Endothelial cell of umbilical vein (primary cell): Measurements from ENCODE around the gene DECR2. TPM values are rescaled to one million over a fixed set of nuclear protein-coding genes. Genes with fewer than 3 reads are reported as not detected.

Experiments
- BruUV-seq: library from RNA; stranded (reverse); fragments of 400-500 nt; replicated peaks from 2 replicates; lab custom pipeline; 2021; lab: Mats Ljungman, UMichigan
- CTCF ChIA-PET: fragments of 300-600, 350-600 bp; sonication (Branson Sonifier 250); formaldehyde crosslinking; loops from one replicate; lab custom pipeline; 2021; ENCODE audit warnings: antibody characterized with exemption, inconsistent platforms; lab: Charles Lee
- POLR2A ChIA-PET: fragments of 300-600, 350-600 bp; sonication (Branson Sonifier 250); formaldehyde crosslinking; loops from one replicate; lab custom pipeline; 2021; ENCODE audit warnings: antibody characterized with exemption, inconsistent platforms; lab: Charles Lee
- DNase-seq: peaks from one replicate; pipeline ENCODE4 v3.0.0-alpha.2; 2011; ENCODE audit warnings: low read depth, low spot score
- FAIRE-seq: peaks from 2 replicates; lab custom pipeline; 2011; peaks lifted over from hg19 to GRCh38; lab: Jason Lieb, UNC
- H2AFZ ChIP-seq: 2 replicates; pipeline ENCODE4 v1.6.0; 2012; ENCODE audit warnings: low read depth, low read length, control low read depth, inconsistent platforms
- H3K27ac ChIP-seq: 2 replicates; pipeline ENCODE4 v1.5.1; 2011; ENCODE audit warnings: low read depth, mild to moderate bottlenecking, control low read depth, low read length, moderate library complexity; ENCODE audit not compliant: insufficient read depth
- H3K27me3 ChIP-seq, 2 experiments: 2 replicates each; pipeline versions ENCODE4 v1.6.0 to v1.6.1; 2011; ENCODE audit warnings: low read length in 2 of 2, mixed read lengths in 1 of 2; ENCODE audit not compliant: control insufficient read depth in 2 of 2, insufficient read depth in 2 of 2
- H3K36me3 ChIP-seq, 2 experiments: 2 replicates in 1 of 2; 3 replicates in 1 of 2; pipeline ENCODE4 v1.5.1; 2011; ENCODE audit warnings: low read length in 2 of 2, mild to moderate bottlenecking in 1 of 2, moderate library complexity in 1 of 2; ENCODE audit not compliant: control insufficient read depth in 2 of 2, insufficient read depth in 2 of 2; ENCODE audit errors: extremely low read depth in 1 of 2
- H3K4me1 ChIP-seq: 3 replicates; pipeline ENCODE4 v1.5.1; 2011; ENCODE audit warnings: mild to moderate bottlenecking, low read length; ENCODE audit not compliant: control insufficient read depth, insufficient read depth; ENCODE audit errors: extremely low read depth
- H3K4me2 ChIP-seq: 2 replicates; pipeline ENCODE4 v1.6.1; 2011; ENCODE audit warnings: low read length, control low read depth, mixed read lengths; ENCODE audit not compliant: insufficient read depth
- H3K4me3 ChIP-seq, 3 experiments: fragments of 200-600 bp in 1 of 3; sonication (generic), shearing (Covaris generic) in 1 of 3; replicated peaks in 1 of 3; 2 replicates each; pipeline ENCODE4 v1.5.1; 2011 to 2016; ENCODE audit warnings: control low read depth in 3 of 3, low read length in 3 of 3, mild to moderate bottlenecking in 2 of 3, inconsistent platforms in 1 of 3, low read depth in 1 of 3, moderate library complexity in 1 of 3; ENCODE audit not compliant: insufficient read depth in 1 of 3
- H3K79me2 ChIP-seq: 2 replicates; pipeline ENCODE4 v1.6.0; 2012; ENCODE audit warnings: low read length, inconsistent platforms; ENCODE audit not compliant: control insufficient read depth, insufficient read depth
- H3K9ac ChIP-seq: replicated peaks from 2 replicates; pipeline ENCODE3; 2011; ENCODE audit warnings: low read length, control low read depth; ENCODE audit not compliant: insufficient read depth; ENCODE audit errors: extremely low read depth
- H3K9me1 ChIP-seq: replicated peaks from 3 replicates; pipeline ENCODE4 v1.6.0; 2011; ENCODE audit warnings: mild to moderate bottlenecking, low read length; ENCODE audit not compliant: control insufficient read depth, insufficient read depth; ENCODE audit errors: extremely low read depth
- H3K9me3 ChIP-seq: replicated peaks from 2 replicates; pipeline ENCODE4 v1.5.1; 2012; ENCODE audit warnings: low read length, inconsistent platforms; ENCODE audit not compliant: control insufficient read depth, insufficient read depth
- H4K20me1 ChIP-seq: replicated peaks from 2 replicates; pipeline ENCODE3; 2011; ENCODE audit warnings: mild to moderate bottlenecking, low read length; ENCODE audit not compliant: control insufficient read depth, insufficient read depth; ENCODE audit errors: extremely low read depth
- EZH2 ChIP-seq: IDR thresholded peaks from 2 replicates; pipeline ENCODE4 v1.6.1; 2012; ENCODE audit warnings: borderline replicate concordance, low read depth, mild to moderate bottlenecking, moderate library complexity, low read length, inconsistent platforms; ENCODE audit not compliant: severe bottlenecking
- FOS ChIP-seq: IDR thresholded peaks from 2 replicates; pipeline ENCODE4 v1.6.1; 2011; ENCODE audit warnings: mild to moderate bottlenecking, low read length, moderate library complexity, borderline replicate concordance; ENCODE audit not compliant: insufficient read depth
- GATA2 ChIP-seq: IDR thresholded peaks from 2 replicates; pipeline ENCODE4 v1.7.0; 2011; ENCODE audit warnings: low read depth, mild to moderate bottlenecking, moderate library complexity, mixed read lengths, low read length; ENCODE audit not compliant: insufficient read length, insufficient read depth
- JUN ChIP-seq: IDR thresholded peaks from 2 replicates; pipeline ENCODE4 v1.6.1; 2011; ENCODE audit warnings: borderline replicate concordance, low read depth; ENCODE audit not compliant: insufficient read length, insufficient read depth
- MYC ChIP-seq: IDR thresholded peaks from one replicate; pipeline ENCODE4 v1.6.1; 2011; ENCODE audit warnings: mild to moderate bottlenecking, low read depth, low read length
- POLR2A ChIP-seq: IDR thresholded peaks from 2 replicates; pipeline ENCODE4 v1.6.1; 2012; ENCODE audit warnings: low read depth, mild to moderate bottlenecking, control low read depth, low read length
- POLR2AphosphoS5 ChIP-seq: IDR thresholded peaks from 2 replicates; pipeline ENCODE4 v1.6.1; 2012; ENCODE audit warnings: low read depth, mild to moderate bottlenecking, control low read depth, low read length, moderate library complexity; ENCODE audit not compliant: insufficient read depth
- dilution Hi-C: fragments of 300-500 bp; cut with MboI; formaldehyde crosslinking; loops from one replicate; pipeline ENCODE4 v1.15.0; 2019; ENCODE audit warnings: low sequenced_read_pairs; ENCODE audit not compliant: extremely low pct_ligation_motif_present
- intact Hi-C: fragments of 100-400 bp; cut with micrococcal nuclease; formaldehyde crosslinking; loops from one replicate; pipeline ENCODE4 v1.10.0; 2022
- polyA plus RNA-seq, 4 experiments: library from polyadenylated mRNA; depleted of rRNA in 3 of 4; stranded (reverse) in 3 of 4; unstranded in 1 of 4; fragments of >200 nt; gene quantifications; 2 replicates each; pipeline versions ENCODE4 v1.2.1 to v1.2.3, GENCODE V29; 2011 to 2012; ENCODE audit warnings: missing spikeins in 1 of 4
- total RNA-seq: library from RNA; stranded (reverse); gene quantifications from 2 replicates; pipeline ENCODE4 v1.2.3, GENCODE V29; 2021
- TF ChIP-seq, protein P1 (sequence below), 2 donors: IDR thresholded peaks; 1 replicate in 1 of 2; 2 replicates in 1 of 2; pipeline ENCODE4 v1.5.1; 2011; ENCODE audit warnings: low read length in 2 of 2, mild to moderate bottlenecking in 2 of 2, moderate library complexity in 2 of 2, control low read depth in 1 of 2, inconsistent platforms in 1 of 2, low read depth in 1 of 2; ENCODE audit not compliant: insufficient read depth in 1 of 2; ENCODE audit errors: extremely low read depth in 1 of 2
- TF ChIP-seq, protein P2 (sequence below): IDR thresholded peaks from 2 replicates; pipeline ENCODE4 v1.6.1; 2011; ENCODE audit not compliant: insufficient read depth, insufficient read length

Gene DECR2
- total and polyA plus RNA-seq, 2 donors (not counting 3 experiments of a cell fraction or from before 2014, with no cell fraction given), result 28.3 to 46.5 TPM

DNA sequence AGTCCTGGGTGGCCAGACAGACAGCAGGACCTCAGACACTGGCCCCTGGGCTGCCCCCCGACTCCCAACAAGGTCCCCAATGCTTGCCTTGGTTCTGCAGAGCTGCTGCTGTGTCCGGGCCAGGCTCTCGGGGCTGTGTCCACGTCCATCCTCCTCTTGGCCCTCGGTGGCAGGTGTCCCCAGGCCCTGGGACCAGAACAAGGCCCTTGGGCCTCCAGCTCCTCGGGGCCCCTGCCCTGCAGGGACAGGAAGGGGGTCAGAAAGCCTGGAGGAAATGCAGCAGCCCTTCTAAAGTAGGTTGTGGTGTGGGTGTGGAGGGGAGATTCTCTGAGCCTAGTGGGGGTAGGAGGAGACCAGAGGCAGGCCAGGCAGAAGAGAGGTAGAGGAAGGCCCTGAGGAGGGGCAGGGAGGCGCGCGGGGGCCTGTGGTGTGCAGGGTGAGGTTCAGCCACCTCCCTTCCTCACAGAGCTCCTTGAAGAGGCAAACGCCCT, 46.7 kb upstream of the DECR2 start:
- Histone ChIP-seq H3K27ac (no peak overlapping the region), H3K79me2 (peaks cover 15% of the 10 kb centered on the region), H3K9me1 (no peaks in the 10 kb centered on the region), H3K4me2 (no peak overlapping the region), H3K27me3 (no peaks in the 10 kb centered on the region), H3K9ac (no peak overlapping the region), H3K4me1 (peaks cover 6% of the 10 kb centered on the region), H3K36me3 (peaks cover 0 to 3% of the 10 kb centered on the region in 2 experiments), H3K9me3 (no peaks in the 10 kb centered on the region), H3K4me3 (no peak overlapping the region), H2AFZ (no peak overlapping the region), H4K20me1 (no peaks in the 10 kb centered on the region)
- intact Hi-C loops (loop anchor here (5.0 kb wide), 1 partner anchor 173 kb away; the partner anchor contains the start of gene HBQ1), dilution Hi-C loops (no loop called here)
- no TSS peak for BruUV-seq
- ChIA-PET CTCF (interaction anchor here (1.1 to 1.8 kb wide), 2 partner anchors 8 to 248 kb away, joined by 3 to 7 read pairs; no protein-coding TSS in a partner anchor), POLR2A (no interaction called here)
- TF ChIP-seq POLR2AphosphoS5, result no peak
- DNase-seq (no peak), FAIRE-seq (no peak)

DNA sequence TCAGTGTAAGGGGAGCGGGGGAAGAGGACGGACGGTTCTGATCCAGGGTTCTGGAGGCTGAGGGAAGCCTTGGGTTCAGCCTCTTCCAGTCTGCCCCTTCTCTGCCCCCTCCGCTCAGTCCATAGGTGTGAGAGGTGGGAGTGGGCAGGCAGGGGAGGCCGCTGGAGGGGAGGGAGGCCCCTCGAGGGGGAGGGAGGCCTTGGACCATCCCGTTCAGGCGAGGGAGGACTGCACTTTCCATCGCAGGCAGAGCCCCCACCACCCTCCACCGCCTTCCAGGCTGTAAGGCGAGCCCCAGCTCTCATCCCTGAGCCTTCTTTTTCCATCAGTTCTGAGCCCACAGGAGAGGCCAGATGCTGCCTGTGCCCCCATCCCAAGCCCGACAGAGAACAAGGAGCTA, 44.9 kb upstream of the DECR2 start:
- intact Hi-C loops, result no loop called here
- H3K79me2 ChIP-seq, result peaks cover under 1% of the 10 kb centered on the region
- FAIRE-seq (no peak), DNase-seq (no peak)
- H3K9ac ChIP-seq, result no peak overlapping the region
- BruUV-seq, result no TSS peak
- no peaks in the 10 kb centered on the region for H3K36me3 ChIP-seq
- no peak overlapping the region for H3K27ac ChIP-seq
- H3K4me1 ChIP-seq, result no peaks in the 10 kb centered on the region
- H3K27me3 ChIP-seq, result no peaks in the 10 kb centered on the region
- no peak overlapping the region for H3K4me3 ChIP-seq
- dilution Hi-C loops, result no loop called here
- TF ChIP-seq JUN (no peak), POLR2AphosphoS5 (no peak), POLR2A (no peak), MYC (no peak), FOS (no peak), GATA2 (no peak), EZH2 (no peak)
- TF ChIP-seq, protein P1, sequence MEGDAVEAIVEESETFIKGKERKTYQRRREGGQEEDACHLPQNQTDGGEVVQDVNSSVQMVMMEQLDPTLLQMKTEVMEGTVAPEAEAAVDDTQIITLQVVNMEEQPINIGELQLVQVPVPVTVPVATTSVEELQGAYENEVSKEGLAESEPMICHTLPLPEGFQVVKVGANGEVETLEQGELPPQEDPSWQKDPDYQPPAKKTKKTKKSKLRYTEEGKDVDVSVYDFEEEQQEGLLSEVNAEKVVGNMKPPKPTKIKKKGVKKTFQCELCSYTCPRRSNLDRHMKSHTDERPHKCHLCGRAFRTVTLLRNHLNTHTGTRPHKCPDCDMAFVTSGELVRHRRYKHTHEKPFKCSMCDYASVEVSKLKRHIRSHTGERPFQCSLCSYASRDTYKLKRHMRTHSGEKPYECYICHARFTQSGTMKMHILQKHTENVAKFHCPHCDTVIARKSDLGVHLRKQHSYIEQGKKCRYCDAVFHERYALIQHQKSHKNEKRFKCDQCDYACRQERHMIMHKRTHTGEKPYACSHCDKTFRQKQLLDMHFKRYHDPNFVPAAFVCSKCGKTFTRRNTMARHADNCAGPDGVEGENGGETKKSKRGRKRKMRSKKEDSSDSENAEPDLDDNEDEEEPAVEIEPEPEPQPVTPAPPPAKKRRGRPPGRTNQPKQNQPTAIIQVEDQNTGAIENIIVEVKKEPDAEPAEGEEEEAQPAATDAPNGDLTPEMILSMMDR (IDR thresholded peaks at IDR 0.05; ENCODE audit: extremely low read depth in 1 of 2, insufficient read depth in 1 of 2, low read depth in 1 of 2, low read length in 2 of 2), result no peak
- TF ChIP-seq, protein P2, sequence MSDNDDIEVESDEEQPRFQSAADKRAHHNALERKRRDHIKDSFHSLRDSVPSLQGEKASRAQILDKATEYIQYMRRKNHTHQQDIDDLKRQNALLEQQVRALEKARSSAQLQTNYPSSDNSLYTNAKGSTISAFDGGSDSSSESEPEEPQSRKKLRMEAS, result no peak
- CTCF ChIA-PET, result interaction anchor here (0.5 to 1.8 kb wide), 3 partner anchors 10 to 250 kb away, joined by 3 to 7 read pairs (median 4); no protein-coding TSS in a partner anchor
- H4K20me1 ChIP-seq, result no peaks in the 10 kb centered on the region
- POLR2A ChIA-PET, result no interaction called here
- H3K9me1 ChIP-seq, result no peaks in the 10 kb centered on the region
- no peaks in the 10 kb centered on the region for H3K9me3 ChIP-seq
- no peak overlapping the region for H2AFZ ChIP-seq
- no peak overlapping the region for H3K4me2 ChIP-seq
